H1 (cell line): Measurements from ENCODE around the gene CEP70. TPM values are rescaled to one million over a fixed set of nuclear protein-coding genes. Genes with fewer than 3 reads are reported as not detected.
"Not testable (repeated sequence)": the region's sequence is repeated elsewhere in the genome, so short reads cannot be mapped to it uniquely, and the experiment has no call there.

Experiments used
- CTCF ChIA-PET: fragments of 300-600 bp; sonication (Branson Sonifier 250); formaldehyde crosslinking; loops from one replicate; lab custom pipeline; 2021; ENCODE audit not compliant: partially characterized antibody; lab: Charles Lee
- POLR2A ChIA-PET: fragments of 300-600 bp; sonication (Branson Sonifier 250); formaldehyde crosslinking; loops from one replicate; lab custom pipeline; 2021; ENCODE audit warnings: inconsistent platforms; ENCODE audit not compliant: partially characterized antibody; lab: Charles Lee
- DNase-seq, 2 experiments: peaks; one replicate each; pipeline versions ENCODE4 v3.0.0 to v3.0.0-alpha.2; 2010 to 2022; ENCODE audit warnings: low spot score in 2 of 2, low read depth in 1 of 2, mixed read lengths in 1 of 2
- FAIRE-seq: peaks from 2 replicates; lab custom pipeline; 2011; peaks lifted over from hg19 to GRCh38; lab: Jason Lieb, UNC
- H2AFZ ChIP-seq: 2 replicates; pipeline ENCODE4 v1.8.1; 2012; ENCODE audit warnings: low read length, inconsistent platforms
- H2AK5ac ChIP-seq: 2 replicates; pipeline ENCODE4 v1.6.1; 2013; ENCODE audit warnings: low read depth, low read length
- H2BK120ac ChIP-seq: replicated peaks from 2 replicates; pipeline ENCODE3; 2013; ENCODE audit warnings: low read depth, low read length, inconsistent platforms
- H2BK12ac ChIP-seq: 2 replicates; pipeline ENCODE4 v1.6.1; 2013; ENCODE audit warnings: low read depth, low read length
- H2BK15ac ChIP-seq: 2 replicates; pipeline ENCODE4 v1.6.1; 2013; ENCODE audit warnings: low read length
- H2BK20ac ChIP-seq: 2 replicates; pipeline ENCODE4 v1.6.1; 2013; ENCODE audit warnings: low read length
- H2BK5ac ChIP-seq: 2 replicates; pipeline ENCODE4 v1.6.1; 2013; ENCODE audit warnings: low read depth, low read length
- H3K14ac ChIP-seq: 2 replicates; pipeline ENCODE4 v1.6.1; 2013; ENCODE audit warnings: inconsistent platforms; ENCODE audit not compliant: insufficient read length
- H3K18ac ChIP-seq: 2 replicates; pipeline ENCODE4 v1.6.1; 2013; ENCODE audit warnings: low read length; ENCODE audit errors: extremely low read depth
- H3K23ac ChIP-seq: 2 replicates; pipeline ENCODE4 v1.6.1; 2013; ENCODE audit warnings: inconsistent platforms; ENCODE audit not compliant: insufficient read length
- H3K23me2 ChIP-seq: 2 replicates; pipeline ENCODE4 v1.6.1; 2013; ENCODE audit warnings: low read depth, low read length
- H3K27ac ChIP-seq: 2 replicates; pipeline ENCODE4 v1.6.1; 2011; ENCODE audit warnings: low read depth, low read length, inconsistent platforms
- H3K27me3 ChIP-seq, 4 experiments: replicated peaks in 1 of 4; 1 replicate in 1 of 4; 2 replicates in 3 of 4; pipeline versions ENCODE4 v1.6.1 to v1.8.1; 2011 to 2013; ENCODE audit warnings: low read length in 3 of 4, mild to moderate bottlenecking in 3 of 4, inconsistent platforms in 2 of 4, mixed read lengths in 2 of 4, moderate library complexity in 1 of 4; ENCODE audit not compliant: control insufficient read depth in 3 of 4, insufficient read depth in 3 of 4; ENCODE audit errors: extremely low read depth in 1 of 4
- H3K36me3 ChIP-seq, 4 experiments: 2 replicates each; pipeline versions ENCODE4 v1.6.1 to v1.8.1; 2011 to 2013; ENCODE audit warnings: mild to moderate bottlenecking in 4 of 4, low read length in 3 of 4, moderate library complexity in 2 of 4, control low read depth in 1 of 4, inconsistent platforms in 1 of 4; ENCODE audit not compliant: insufficient read depth in 4 of 4, control insufficient read depth in 2 of 4
- H3K4ac ChIP-seq: replicated peaks from 2 replicates; pipeline ENCODE3; 2013; ENCODE audit warnings: low read length, low read depth, mixed read lengths, inconsistent platforms; ENCODE audit not compliant: insufficient read length
- H3K4me1 ChIP-seq, 4 experiments: replicated peaks in 1 of 4; 1 replicate in 1 of 4; 2 replicates in 3 of 4; pipeline versions ENCODE4 v1.6.1 to v1.8.1; 2011 to 2013; ENCODE audit warnings: low read length in 3 of 4, inconsistent platforms in 2 of 4, mixed read lengths in 1 of 4; ENCODE audit not compliant: insufficient read depth in 4 of 4, control insufficient read depth in 3 of 4
- H3K4me2 ChIP-seq, 2 experiments: 2 replicates each; pipeline versions ENCODE4 v1.6.1 to v1.8.1; 2011 to 2013; ENCODE audit warnings: low read depth in 2 of 2, low read length in 2 of 2, control low read depth in 1 of 2, inconsistent platforms in 1 of 2, mild to moderate bottlenecking in 1 of 2; ENCODE audit not compliant: insufficient read depth in 1 of 2
- H3K4me3 ChIP-seq, 4 experiments: fragments of 200-600, 300-600 bp in 1 of 4; sonication (generic), shearing (Covaris generic), sonication (Bioruptor Twin) in 1 of 4; 2 replicates each; pipeline versions ENCODE4 v1.5.1 to v1.8.1; 2011 to 2016; ENCODE audit warnings: low read length in 4 of 4, low read depth in 3 of 4, control low read depth in 2 of 4, inconsistent platforms in 2 of 4, mild to moderate bottlenecking in 2 of 4, mixed read lengths in 1 of 4, moderate library complexity in 1 of 4; ENCODE audit not compliant: insufficient read depth in 2 of 4; ENCODE audit errors: extremely low read depth in 1 of 4
- H3K56ac ChIP-seq: replicated peaks from 2 replicates; pipeline ENCODE3; 2013; ENCODE audit warnings: low read depth, mild to moderate bottlenecking, mixed read lengths, low read length, inconsistent platforms; ENCODE audit not compliant: insufficient read length
- H3K79me1 ChIP-seq: 2 replicates; pipeline ENCODE4 v1.6.1; 2013; ENCODE audit warnings: low read depth, low read length, control low read depth
- H3K79me2 ChIP-seq, 2 experiments: 2 replicates each; pipeline versions ENCODE4 v1.6.1 to v1.8.1; 2012 to 2013; ENCODE audit warnings: low read length in 2 of 2, mild to moderate bottlenecking in 2 of 2, inconsistent platforms in 1 of 2; ENCODE audit not compliant: insufficient read depth in 2 of 2, control insufficient read depth in 1 of 2
- H3K9ac ChIP-seq, 4 experiments: replicated peaks in 1 of 4; 1 replicate in 1 of 4; 2 replicates in 3 of 4; pipeline versions ENCODE4 v1.6.1 to v1.8.1; 2011 to 2013; ENCODE audit warnings: low read depth in 3 of 4, low read length in 3 of 4, control low read depth in 2 of 4, mild to moderate bottlenecking in 2 of 4, moderate library complexity in 2 of 4, inconsistent platforms in 1 of 4; ENCODE audit errors: extremely low read depth in 1 of 4
- H3K9me3 ChIP-seq, 2 experiments: 2 replicates each; pipeline versions ENCODE4 v1.6.1 to v1.8.1; 2012 to 2013; ENCODE audit warnings: mild to moderate bottlenecking in 2 of 2, moderate library complexity in 2 of 2, control low read depth in 1 of 2, inconsistent platforms in 1 of 2, low read depth in 1 of 2, low read length in 1 of 2, mixed read lengths in 1 of 2; ENCODE audit not compliant: insufficient read depth in 2 of 2
- H4K20me1 ChIP-seq, 2 experiments: replicated peaks in 1 of 2; 2 replicates each; pipeline versions ENCODE3 to v1.8.1; 2011 to 2013; ENCODE audit warnings: inconsistent platforms in 2 of 2, low read length in 2 of 2, mild to moderate bottlenecking in 1 of 2; ENCODE audit not compliant: insufficient read depth in 2 of 2, control insufficient read depth in 1 of 2
- H4K5ac ChIP-seq: 2 replicates; pipeline ENCODE4 v1.6.1; 2013; ENCODE audit warnings: low read length, low read depth, mixed read lengths, inconsistent platforms; ENCODE audit not compliant: insufficient read length
- H4K8ac ChIP-seq: 2 replicates; pipeline ENCODE4 v1.8.0; 2013; ENCODE audit warnings: mild to moderate bottlenecking, moderate library complexity, low read length, inconsistent platforms; ENCODE audit not compliant: insufficient read depth; ENCODE audit errors: extremely low read depth
- H4K91ac ChIP-seq: replicated peaks from 2 replicates; pipeline ENCODE3; 2013; ENCODE audit warnings: low read length, mixed read lengths, inconsistent platforms; ENCODE audit not compliant: insufficient read length
- WGBS, 2 experiments: shearing (Covaris generic) in 1 of 2; methylation state at CpG; one replicate each; pipeline versions ENCODE4 v1.1.6 to v1.1.7; 2013 to 2015; ENCODE audit warnings: low lambda C conversion rate in 2 of 2, mixed read lengths in 2 of 2, inconsistent platforms in 1 of 2, low coverage in 1 of 2, missing lambda C conversion rate in 1 of 2; ENCODE audit not compliant: insufficient replicate concordance in 2 of 2, insufficient coverage in 1 of 2, insufficient read length in 1 of 2; ENCODE audit errors: extremely low coverage in 1 of 2, missing lambda C conversion rate in 1 of 2; 5-methylcytosine and 5-hydroxymethylcytosine counted together
- polyA plus RNA-seq, 7 experiments: library from polyadenylated mRNA; depleted of rRNA in 3 of 7; stranded (reverse) in 5 of 7; unstranded in 2 of 7; fragments of >200 nt in 5 of 7; fragments of 200-250 nt in 2 of 7; gene quantifications; 1 replicate in 5 of 7; 2 replicates in 1 of 7; 4 replicates in 1 of 7; pipeline versions ENCODE4 v1.2.1 to v1.2.3, GENCODE V29; 2011 to 2013; ENCODE audit warnings: missing spikeins in 2 of 7, mixed read lengths in 2 of 7
- total RNA-seq: library from RNA; stranded (reverse); fragmentation: NEBNext Ultra II Directional; extraction: Animal tissue kit (Norgen Biotek cat#: 25700); gene quantifications from 2 replicates; pipeline ENCODE4 v1.2.1, GENCODE V29; 2021

CEP70 gene
- total and polyA plus RNA-seq, 2 of the 8 experiments (the other 6 are each of a cell fraction or from before 2014, with no cell fraction given) = 3.9 to 26.2 TPM

DNA sequence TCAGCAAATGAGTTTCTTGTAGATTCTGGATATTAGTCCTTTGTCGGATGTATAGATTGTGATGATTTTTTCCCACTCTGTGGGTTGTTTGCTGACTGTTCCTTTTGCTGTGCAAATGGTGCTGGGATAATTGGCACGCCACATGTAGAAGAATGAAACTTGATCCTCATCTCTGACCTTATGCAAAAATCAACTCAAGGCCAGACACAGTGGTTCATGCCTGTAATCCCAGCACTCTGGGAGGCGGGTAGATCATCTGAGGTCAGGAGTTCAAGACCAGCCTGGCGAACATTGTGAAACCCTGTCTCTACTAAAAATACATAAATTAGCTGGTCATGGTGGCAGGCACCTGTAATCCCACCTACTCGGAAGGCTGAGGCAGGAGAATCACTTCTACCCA is 39.3 kb downstream of the CEP70 start:
- H2BK5ac ChIP-seq, H4K20me1 ChIP-seq, H3K18ac ChIP-seq, H3K4me1 ChIP-seq, H3K4ac ChIP-seq, CTCF ChIA-PET, H3K27ac ChIP-seq, DNase-seq, H3K27me3 ChIP-seq, H3K4me3 ChIP-seq, H2AK5ac ChIP-seq, H2BK12ac ChIP-seq, H3K79me2 ChIP-seq, H2BK120ac ChIP-seq, H2BK20ac ChIP-seq, H3K79me1 ChIP-seq, H3K56ac ChIP-seq, H2AFZ ChIP-seq, H3K23me2 ChIP-seq, H4K8ac ChIP-seq, H4K91ac ChIP-seq, FAIRE-seq, H3K14ac ChIP-seq, H3K4me2 ChIP-seq, POLR2A ChIA-PET, H2BK15ac ChIP-seq, H3K36me3 ChIP-seq, H3K23ac ChIP-seq, H4K5ac ChIP-seq, H3K9ac ChIP-seq: not testable (repeated sequence)
- WGBS, 2 experiments = 85% methylated on average over 5 of the region's 5 CpGs; no CpG with 5 or more reads in 1 of the 2 experiments
- H3K9me3 ChIP-seq = peaks cover 2 to 15% of the 10 kb centered on the region in 2 experiments; a peak in 3 of 4 replicates

DNA sequence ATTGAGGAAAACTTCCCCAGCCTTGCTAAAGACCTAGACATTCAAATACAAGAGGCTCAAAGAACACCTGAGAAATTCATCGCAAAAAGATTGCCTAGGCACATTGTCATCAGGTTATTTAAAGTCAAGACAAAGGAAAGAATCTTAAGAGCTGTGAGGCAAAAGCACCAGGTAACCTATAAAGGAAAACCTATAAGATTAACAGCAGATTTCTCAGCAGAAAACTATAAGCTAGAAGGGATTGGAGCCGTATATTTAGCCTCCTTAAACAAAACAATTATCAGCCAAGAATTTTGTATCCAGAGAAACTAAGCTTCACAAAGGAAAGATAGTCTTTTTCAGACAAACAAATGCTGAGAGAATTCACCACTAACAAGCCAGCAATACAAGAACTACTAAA is 43.1 kb downstream of the CEP70 start:
- H2BK15ac ChIP-seq, H2AK5ac ChIP-seq, H2BK12ac ChIP-seq, H3K18ac ChIP-seq, H4K20me1 ChIP-seq, H4K91ac ChIP-seq, H4K8ac ChIP-seq, H3K79me2 ChIP-seq, FAIRE-seq, H3K4ac ChIP-seq, DNase-seq, H3K79me1 ChIP-seq, H3K4me2 ChIP-seq, H3K9ac ChIP-seq, H3K23me2 ChIP-seq, H2BK20ac ChIP-seq, H3K27ac ChIP-seq, CTCF ChIA-PET, H4K5ac ChIP-seq, H3K4me1 ChIP-seq, H2BK5ac ChIP-seq, H3K23ac ChIP-seq, H3K14ac ChIP-seq, POLR2A ChIA-PET, H2BK120ac ChIP-seq, H3K27me3 ChIP-seq, H3K56ac ChIP-seq, H2AFZ ChIP-seq, H3K4me3 ChIP-seq: not testable (repeated sequence)
- WGBS, 2 experiments = 96% methylated on average over 2 of the region's 2 CpGs; no CpG with 5 or more reads in 1 of the 2 experiments
- Histone ChIP-seq H3K9me3 (peaks cover 0 to 18% of the 10 kb centered on the region in 2 experiments; a peak in 3 of 4 replicates), H3K36me3 (peaks cover 0 to 16% (median 2%) of the 10 kb centered on the region in 4 experiments; a peak in 4 of 8 replicates)
